Stimulated activated CD8-positive, alpha-beta memory T cell treated with anti-CD3 and anti-CD28 coated beads, Interleukin-15, amount 100 ng/mL, for 1 hour (primary cell): ENCODE data around the gene MMEL1.

ENCODE experiments used
- DNase-seq: peaks from one replicate; pipeline ENCODE4 v3.0.0-alpha.2; 2020; ENCODE audit warnings: low read depth

Gene MMEL1

DNA sequence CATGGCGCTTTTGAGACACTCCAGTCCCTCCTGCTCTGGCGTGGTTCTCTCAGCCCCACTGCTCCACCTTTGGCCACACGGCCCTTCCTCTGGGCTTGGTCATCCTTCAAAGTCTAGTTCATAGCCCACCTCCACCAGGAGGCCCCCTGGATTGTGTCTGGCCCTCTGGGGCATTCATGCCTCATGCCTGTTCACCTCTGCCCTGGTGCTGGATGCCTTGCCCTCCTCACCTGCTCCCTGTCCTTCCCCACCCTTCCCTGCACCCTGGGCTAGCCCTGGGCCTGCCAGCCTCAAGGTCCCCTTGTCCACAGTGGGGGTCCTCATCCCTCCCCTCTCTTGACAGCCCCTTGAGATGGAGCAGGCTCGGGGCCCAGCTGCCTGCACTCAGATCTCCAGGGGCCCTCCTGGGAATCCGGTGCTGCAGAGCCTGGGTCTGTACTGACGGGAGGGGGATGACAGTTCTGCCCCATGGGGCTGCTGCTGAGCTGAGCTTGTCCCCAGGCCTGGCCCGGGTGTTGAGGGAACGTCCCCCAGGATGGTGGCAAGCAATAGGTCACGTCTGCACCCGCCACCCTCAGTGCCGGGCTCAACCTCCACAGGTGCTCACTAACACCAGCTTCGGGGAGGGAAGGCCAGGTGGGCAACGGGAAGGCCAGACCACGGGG is 27.8 kb downstream of the MMEL1 start:
- no peak for DNase-seq

DNA sequence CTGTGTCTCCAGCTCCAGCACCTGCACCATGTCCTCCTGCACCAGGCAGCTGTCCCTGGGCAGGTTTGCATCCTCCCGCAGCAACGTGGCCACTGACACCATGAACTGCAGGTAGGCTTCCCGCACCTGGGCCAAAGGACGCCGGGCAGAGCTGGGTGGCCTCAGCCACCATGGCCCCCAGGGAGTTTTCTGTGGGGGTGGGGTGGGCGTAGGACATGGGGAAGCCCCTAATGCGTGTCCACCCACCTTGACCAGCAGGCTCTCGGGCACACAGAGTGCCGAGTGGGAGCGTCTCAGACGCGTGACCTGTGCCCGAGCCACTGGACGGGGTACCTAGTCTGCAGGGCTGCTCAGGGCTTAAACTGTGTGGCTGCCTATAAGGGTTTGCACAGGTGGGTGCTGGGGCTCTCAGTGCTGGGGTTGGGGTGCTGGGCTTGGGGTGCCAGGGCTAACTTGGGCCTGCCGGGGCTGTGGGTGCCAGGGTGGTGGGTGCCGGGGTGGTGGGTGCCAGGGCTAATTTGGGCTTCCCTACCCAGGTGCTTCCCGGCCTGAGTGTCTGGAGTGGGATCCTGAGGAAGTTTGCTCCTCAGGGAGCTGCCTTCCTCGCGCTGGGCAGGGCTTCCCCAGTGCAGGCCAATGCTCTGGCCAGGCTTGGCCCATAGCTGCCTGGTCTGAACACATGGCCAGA is 28.5 kb downstream of the MMEL1 start:
- DNase-seq = no peak

DNA sequence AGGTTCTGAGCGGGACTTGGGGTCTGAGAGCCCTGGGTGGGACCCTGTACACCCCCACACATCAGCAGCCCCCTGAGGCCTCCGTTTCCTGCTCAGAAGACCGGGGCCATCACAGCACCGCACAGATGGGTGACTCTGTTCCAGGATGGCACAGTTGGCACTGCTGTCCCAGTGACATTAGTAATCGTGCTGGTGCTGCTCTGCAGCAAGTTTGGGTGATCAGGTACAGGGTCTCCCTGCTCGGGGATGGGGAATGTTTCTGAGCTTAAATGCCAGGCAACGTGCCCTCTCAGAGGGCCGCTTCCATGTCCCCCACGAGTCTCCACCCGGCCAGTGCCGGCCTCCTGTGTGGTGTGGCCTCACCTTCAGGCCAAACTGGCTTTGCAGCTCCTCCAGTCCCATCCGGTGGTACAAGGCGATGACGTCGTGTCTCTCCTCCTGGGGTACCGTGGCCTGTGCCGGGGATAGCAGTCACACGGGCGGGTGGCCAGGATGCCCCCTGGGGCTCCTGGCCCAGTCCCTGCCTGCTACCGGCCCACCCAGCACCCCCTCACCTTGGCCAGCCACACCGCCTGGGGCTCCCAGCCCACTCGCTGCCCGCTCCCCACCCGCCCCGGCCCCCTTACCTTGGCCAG is 29.2 kb downstream of the MMEL1 start:
- no peak for DNase-seq

DNA sequence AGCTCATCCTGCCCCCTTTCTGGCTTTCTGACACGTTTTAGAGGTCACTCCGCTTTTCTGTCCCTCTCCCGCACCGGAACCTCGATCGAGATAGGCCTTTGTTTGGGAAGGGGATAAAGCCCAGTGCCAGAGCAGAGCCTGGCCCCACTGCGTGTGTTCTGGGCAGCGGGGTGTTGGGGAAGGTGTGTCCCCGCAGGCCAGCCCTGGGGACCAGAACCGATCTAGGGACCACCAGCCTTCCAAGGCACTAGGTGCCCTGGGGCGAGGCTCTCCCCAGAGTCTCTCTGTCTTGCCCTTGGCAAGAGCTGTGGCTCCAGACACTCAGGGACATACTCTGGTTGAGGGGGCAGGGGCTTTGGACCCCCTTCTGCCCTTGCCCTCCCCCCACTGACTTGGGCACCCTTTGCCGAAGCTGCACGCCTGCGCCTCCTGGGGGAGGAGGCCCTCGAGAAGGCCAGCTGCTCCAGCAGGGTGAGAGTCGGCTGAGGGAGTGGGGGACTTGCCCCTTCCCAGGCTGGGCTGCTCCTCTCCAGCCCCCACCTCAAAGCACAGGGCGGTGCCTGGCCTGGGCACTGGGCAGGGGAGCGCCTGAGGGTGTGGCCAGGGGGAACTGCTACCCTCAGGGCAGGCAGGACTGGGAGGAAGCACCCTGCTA is 29.8 kb downstream of the MMEL1 start:
- DNase-seq = no peak

DNA sequence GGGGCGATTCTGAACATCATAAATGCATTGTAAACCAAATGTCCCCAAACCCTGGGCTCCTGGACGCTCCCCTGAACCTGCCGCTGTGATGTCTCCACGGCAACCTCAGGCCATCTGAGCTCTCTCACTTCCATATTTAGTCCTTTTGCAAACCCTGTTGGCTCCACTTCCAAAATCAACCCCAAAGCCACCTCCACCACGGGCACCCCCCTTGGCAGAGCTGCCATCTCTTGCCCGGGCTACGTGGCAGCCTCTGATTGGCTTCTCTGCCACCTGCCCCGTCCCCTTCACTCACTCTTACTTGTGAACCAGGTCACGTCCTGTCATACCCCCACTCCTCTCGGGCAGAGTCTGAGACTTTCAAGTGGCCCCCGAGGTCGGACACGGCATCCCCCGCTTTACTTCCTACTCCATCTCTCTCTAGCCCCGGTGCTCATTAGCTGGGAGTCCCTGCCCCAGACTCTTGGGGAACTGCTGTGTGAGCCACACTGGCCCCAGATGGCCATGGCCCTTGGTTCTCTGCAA is 30.4 kb downstream of the MMEL1 start:
- DNase-seq = no peak

DNA sequence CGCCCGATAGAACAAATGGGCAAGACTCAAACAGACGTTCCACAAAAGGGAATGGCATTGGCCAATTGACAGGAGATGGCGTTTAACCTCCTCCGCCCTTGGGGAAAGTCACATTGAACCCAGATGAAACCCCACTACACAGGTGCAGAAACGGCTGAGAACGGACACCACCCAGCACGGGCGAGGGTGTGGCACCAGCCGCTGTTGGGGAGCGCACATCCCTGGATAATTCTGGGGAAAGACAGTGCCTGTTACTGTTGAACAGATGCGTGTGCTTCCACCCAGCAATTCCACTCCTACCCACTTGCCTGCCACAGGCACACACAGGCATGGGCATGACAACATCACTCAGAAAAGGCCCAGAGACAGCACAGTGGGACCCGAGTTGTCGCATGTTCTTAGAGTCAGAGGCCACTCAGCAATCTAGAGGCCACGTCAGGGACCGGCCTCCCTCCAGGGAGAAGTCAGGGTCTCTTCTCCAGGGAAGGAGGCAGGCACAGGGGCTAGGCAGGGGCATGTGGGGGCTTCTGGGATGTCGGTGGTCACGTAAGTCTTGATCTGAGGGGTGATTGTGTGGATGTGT is 31.0 kb downstream of the MMEL1 start:
- DNase-seq = no peak

DNA sequence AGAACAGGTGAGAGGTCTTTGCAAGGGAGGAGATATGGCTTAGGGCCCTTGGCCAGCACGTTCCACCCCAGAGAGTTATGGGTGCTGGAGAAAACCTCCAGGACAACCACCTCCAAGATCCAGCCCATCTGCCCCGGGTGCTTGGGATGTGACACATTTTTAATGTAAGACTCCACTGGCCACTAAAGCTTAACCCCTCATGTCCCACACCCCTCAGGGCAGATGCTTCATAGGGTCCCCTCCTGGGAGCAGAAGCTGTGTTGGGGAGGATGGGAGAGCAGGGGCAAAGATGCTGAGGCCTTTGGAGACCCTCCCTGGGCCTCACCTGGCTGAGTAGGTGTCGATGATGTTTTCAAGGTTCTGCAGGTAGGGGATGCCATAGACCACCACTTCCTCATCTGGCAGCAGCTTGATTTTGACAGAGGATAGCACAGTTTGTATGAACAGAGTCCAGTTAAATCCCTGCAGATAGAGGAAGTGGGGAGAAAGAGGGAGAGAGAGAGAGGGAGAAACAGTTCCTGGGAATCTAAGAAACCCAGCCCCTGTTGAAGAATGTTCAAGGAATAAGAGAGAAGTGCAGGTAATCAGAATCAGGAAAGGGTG is 34.4 kb downstream of the MMEL1 start:
- no peak for DNase-seq

DNA sequence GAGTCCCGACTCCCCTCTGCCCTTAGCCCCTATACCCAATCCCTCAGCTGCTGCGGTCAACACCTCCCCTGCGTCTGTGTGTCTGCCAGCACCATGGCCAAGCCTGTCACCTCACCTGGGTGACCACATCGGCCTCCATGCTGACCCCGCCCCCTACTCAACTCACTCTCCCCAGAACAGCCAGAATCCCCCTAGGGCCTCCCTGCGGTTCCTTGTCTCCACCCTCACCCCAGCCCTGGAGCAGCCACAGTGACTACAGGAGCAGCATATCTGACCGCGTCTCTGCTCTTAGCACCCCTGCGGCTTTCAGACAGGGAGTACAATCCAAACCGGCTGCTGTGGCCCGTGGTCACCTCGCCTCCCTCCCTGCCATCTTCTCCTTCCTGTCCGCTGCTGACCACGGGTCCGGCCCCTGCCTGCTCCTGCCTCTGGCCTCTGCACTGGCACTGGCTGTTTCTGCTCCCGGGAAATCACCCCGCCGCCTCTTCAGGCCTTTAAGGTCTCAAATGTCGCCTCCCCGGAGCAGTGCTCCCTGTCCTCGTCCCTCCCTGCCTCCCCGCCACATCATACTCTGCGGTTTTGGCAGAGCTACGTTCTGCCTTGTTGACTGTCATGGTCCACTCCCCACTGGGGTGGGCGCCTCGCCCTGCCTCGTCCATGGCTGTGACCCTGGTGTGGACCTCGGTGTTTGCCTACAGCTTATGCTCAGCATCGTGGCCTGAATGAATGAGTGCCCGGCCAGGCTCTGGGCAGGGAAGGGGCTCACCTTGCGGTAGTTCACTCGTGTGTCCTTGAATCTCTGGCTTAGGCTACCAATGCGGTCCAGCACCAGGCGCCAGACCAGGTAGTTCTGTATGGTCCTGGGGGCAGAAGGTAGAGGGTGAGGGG is 35.1 kb downstream of the MMEL1 start:
- no peak for DNase-seq

DNA sequence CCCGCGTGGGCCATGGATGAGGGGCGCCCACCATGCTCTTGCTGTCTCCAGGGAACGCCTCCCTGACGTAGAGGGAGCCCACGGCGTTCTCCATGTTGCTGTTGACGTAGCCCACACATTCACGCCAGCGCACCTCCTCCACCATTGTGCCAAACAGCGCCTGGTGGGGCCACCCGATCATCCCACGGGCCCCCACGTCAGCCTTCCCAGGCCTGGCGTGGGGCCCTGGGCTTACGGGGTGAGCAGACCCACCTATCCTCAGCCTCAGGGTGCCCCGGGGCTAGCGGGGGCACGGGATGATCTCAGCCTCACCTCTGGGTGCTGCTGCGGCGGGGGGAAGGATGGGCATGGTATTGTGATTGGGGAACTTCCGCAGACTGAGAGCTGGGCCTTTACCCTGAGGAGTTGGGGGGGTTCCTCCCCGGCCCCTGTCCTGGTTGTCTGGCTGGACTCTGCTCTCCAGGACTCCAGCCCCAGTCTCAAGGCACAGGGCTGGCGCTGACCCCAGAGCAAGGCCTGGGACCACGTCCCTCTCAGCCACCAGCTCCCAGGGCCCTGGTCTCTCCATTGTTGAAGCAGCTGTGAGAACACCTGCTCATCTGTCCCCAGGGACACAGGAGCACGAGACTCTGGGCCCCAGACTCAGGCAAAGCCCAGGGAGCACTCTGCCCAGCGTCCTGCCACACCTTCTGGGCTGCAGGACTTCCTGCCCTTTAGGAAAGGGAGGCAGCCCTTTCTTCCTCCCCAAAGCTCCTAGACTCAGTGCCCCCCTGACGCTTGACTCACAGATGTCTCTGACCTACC is 36.1 kb downstream of the MMEL1 start:
- no peak for DNase-seq

DNA sequence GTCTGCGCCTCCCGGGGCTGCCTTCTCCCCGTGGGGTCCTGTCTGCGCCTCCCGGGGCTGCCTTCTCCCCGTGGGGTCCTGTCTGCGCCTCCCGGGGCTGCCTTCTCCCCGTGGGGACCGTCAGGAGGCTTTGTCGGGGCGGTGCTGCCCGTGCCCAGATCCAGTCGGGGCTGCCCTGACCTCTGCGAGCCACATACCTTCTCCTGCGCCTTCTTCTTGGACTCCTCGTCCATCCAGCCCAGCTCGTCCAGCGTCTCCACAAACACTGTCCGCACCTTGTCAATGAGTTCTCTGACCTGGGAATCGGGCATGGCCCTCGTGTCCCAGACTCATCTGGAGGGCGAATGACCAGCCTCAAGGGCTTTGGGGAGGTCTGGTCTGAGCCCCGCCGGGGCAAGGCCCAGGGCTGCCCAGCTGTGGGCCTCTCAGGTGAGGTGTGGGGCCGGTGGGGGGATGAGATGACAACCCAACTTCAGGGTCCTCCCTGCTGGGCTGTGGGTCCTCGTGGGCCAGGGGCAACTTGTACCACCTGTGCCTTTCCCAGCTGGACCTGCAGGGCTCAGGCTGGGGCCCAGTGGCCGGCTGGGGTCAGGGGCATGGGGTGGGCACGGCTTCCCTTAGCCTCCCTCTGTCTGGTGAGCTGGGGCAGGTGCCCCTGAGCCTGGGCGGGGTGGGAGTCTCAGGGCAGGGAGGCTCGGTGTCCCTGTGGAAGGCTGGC is 36.8 kb downstream of the MMEL1 start:
- no peak for DNase-seq

DNA sequence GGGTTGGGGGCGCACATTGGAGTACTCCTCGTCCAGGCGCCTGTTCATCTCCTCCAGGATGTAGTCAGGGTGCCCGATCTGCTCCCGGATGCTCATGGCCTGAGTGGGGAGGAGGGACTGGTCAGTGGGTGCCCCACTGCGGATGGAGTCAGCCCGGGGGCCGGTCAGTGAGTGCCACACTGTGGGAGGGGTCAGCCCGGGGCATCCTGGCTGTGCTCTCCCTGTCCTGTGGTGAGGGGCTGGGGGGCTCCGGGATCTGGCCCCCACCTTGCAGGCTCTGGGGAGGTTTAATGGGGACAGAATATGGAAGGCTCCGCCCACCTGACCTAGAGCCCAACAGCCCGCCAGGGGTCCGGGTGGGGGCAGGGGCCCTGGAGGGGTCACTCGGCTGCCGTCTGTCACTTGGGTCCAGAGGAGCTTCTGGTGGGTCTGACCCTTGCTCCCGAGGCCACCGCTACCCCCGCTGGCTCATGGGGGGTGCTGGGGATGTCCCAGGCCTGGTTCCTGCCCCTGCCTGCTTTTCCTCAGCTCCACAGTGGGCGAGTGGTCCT is 37.5 kb downstream of the MMEL1 start:
- no peak for DNase-seq

DNA sequence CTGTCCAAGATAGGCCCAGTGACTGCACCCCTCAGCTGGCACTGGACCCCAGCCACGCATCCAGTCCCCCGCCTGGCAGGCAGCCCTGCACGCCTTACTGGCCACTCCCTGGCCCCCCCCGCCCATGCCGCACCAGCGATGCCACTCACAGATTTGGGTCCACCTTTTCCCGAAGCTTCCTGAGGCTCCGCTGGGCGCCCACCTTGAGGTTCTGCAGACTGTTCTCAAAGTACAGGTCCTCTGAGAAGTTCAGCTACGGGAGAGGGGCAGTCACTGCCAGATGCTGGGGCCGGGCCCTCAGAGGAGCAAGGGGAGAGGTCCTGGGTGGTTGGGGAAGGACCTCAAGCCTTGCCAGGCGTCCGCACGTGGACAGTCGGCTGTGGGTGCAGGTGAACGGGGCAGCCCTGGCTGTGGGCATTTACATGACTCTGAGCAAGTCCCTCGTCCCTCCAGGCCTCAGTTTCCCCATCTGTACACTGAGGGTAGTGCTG is 38.1 kb downstream of the MMEL1 start:
- no peak for DNase-seq

DNA sequence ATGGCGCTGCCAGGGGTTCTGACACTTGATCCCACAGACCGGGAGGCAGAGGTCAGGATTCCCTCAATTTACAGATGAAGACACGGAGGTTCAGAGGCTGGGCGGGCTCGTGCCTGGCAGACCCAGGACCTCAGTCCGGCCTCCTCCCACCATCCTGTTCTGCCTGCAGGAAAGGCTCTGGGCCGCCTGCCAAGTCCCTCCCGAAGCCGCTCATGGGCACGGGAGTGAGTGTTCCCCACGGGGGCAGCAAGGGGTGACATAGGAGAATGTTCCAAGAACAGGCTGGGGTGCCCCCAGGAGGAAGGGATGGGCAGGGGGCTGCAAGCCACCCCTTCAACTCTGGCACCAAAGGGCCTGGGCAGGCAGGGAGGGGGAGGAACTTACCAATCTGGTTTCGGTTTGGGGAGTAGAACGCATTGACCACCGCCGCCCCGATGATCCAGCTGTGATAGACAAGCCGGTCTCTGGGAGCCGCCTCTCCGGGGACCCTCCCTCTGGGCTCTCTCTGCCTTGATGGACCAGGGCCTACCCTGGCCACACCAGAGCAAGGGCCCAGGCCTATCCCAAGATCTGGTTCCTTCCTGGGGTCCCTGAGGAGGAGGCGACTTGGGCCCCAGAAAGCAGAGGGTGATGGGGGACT is 38.7 kb downstream of the MMEL1 start:
- DNase-seq = no peak

DNA sequence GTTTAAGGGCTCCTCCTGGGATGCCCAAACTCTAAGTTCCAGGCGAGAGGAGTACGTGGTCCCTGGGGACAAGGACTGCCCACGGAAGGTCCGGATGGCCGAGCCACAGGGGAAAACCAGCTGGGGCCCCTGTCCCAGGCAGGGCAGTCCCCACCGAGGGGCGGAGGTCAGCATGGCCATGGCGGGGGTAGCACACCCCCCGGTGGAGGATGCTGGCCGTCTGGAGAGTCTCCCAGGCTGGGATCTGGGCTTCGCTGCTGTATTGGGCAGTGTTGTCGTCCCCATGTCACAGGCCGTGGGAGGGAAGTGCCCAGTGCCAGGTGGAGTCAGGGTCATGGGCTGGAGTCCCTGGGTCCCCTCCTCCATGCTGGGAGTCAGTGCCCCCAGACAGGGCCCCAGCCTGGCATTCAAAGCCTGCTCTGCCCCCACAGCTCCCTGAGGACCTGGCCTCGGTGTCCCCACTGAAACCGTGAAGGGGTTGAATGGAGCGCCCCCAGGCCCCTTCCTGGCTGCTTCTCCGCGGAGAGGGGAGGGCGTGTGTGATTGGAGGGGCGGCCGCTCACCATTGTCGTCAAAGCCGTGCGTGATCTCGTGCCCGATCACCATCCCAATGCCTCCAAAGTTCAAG is 39.5 kb downstream of the MMEL1 start:
- no peak for DNase-seq

DNA sequence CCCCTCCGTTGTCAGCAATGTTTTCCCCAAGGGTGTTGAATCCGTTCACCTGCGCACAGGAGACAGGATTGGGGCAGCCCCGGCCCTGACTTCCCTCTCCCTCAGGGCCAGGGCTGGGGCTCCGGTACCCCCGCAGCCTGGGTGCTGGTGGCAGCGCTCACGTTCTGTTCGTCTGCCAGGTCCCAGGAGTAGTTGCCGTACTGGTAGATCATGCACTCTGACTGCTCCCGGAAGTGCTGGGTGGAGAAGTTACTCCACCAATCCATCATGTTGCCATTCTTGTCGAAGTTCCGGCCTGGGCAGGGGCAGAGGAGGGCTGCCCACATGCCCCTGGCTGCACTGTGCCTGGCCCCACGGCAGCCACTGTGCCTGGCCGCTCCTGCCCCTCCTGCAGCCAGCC is 40.1 kb downstream of the MMEL1 start:
- no peak for DNase-seq

DNA sequence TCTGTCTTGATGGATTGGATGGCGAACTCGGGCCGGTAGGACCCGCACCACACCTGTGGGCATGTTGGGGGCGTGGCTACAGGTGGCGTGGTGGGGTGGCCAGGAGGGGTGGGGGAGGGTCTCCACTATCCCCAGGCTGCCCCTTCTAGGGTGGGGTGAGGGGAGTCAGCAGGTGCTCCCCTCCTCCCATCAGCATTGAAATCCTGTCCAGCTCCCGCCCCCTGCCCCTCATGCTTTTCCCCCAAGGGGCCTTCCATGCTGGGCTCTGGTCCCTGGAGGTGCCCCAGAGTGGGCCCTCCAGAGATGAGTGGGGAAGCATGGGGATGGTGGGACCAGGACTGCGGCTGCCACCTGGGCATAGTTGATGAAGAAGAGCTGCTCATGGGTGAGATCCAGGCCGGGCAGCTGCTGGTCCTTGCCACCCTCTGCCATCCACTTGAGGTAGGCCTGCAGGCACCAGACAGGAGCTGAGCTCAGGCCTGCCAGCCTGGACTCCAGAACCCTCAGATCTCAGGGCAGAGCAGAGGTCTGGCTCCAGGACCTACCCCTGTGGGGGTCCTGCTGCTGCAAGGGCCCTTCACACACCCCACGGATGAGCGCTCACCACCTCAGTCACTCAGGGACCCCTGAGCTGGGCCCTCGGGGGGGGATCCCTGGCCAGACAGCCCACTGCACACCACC is 41.1 kb downstream of the MMEL1 start:
- DNase-seq = no peak

DNA sequence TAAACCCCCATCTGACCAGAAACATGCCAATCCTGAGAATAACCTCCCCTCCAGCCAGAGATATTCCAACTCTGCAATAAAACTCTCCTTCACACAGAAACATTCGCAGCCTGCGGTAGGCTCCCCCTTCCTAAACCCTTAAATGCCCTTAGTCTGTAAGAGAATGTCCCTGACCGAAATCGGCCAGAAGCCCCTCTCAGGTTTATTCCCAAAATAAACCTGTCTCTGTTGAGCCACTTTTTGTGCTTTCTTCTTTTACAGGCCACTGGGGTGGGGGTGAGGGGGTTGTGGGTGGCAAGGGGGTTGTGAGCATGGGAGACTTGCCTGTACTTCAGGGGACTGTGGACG is 41.6 kb downstream of the MMEL1 start:
- DNase-seq = no peak
